ENCODE results near the gene ZNF853.
"Not testable (repeated sequence)": the region's sequence is repeated elsewhere in the genome, so short reads cannot be mapped to it uniquely, and the experiment has no call there.

Gene ZNF853

GRCh38 chr7:6656413-6656812 is 41.0 kb downstream of the ZNF853 start:
- Histone ChIP-seq H3K36me3 (ENCODE audit: insufficient read depth) (no peaks in the 10 kb centered on the region; the same call in 1 of the 2 replicates), H3K4me1 (ENCODE audit: low read depth, poor library complexity, severe bottlenecking) (no peaks in the 10 kb centered on the region), H3K27me3 (ENCODE audit: insufficient read depth, low read depth) (no peaks in the 10 kb centered on the region), H3K4me2 (no peak overlapping the region), H3K79me2 (ENCODE audit: insufficient read depth, low read depth) (no peaks in the 10 kb centered on the region), H3K4me3 (IDR thresholded peaks at IDR 0.05; ENCODE audit: insufficient read depth, low read depth, low read length) (no peak overlapping the region), H3K9ac (no peak overlapping the region), H4K20me1 (ENCODE audit: insufficient read depth) (no peaks in the 10 kb centered on the region), H3K27ac (no peak overlapping the region), H2AFZ (ENCODE audit: low read depth) (no peak overlapping the region)
- no peak for TF ChIP-seq CTCF (conservative IDR thresholded peaks at IDR 0.05; ENCODE audit: low read depth, low read length)

- no peak overlapping the region for H3K4me2 ChIP-seq
- H3K27ac ChIP-seq, result no peak overlapping the region
- no peak overlapping the region for H3K9ac ChIP-seq
- TF ChIP-seq CTCF (conservative IDR thresholded peaks at IDR 0.05; ENCODE audit: low read depth, low read length), result no peak
- H3K27me3 ChIP-seq (ENCODE audit: insufficient read depth, low read depth), result no peaks in the 10 kb centered on the region
- no peak overlapping the region for H3K4me3 ChIP-seq (IDR thresholded peaks at IDR 0.05; ENCODE audit: insufficient read depth, low read depth, low read length)
- H4K20me1 ChIP-seq (ENCODE audit: insufficient read depth), result no peaks in the 10 kb centered on the region
- no peaks in the 10 kb centered on the region for H3K79me2 ChIP-seq (ENCODE audit: insufficient read depth, low read depth)
- no peak overlapping the region for H2AFZ ChIP-seq (ENCODE audit: low read depth)
- no peaks in the 10 kb centered on the region for H3K36me3 ChIP-seq (ENCODE audit: insufficient read depth)
- H3K4me1 ChIP-seq (ENCODE audit: low read depth, poor library complexity, severe bottlenecking), result no peaks in the 10 kb centered on the region
Observed at GRCh38 chr7:6658618-6659345, 43.4 kb downstream of the ZNF853 start.

- H3K27me3 ChIP-seq (ENCODE audit: insufficient read depth, low read depth); H3K9ac ChIP-seq; H3K4me2 ChIP-seq; H3K36me3 ChIP-seq (ENCODE audit: insufficient read depth); H3K4me3 ChIP-seq (IDR thresholded peaks at IDR 0.05; ENCODE audit: insufficient read depth, low read depth, low read length); H2AFZ ChIP-seq (ENCODE audit: low read depth); H3K27ac ChIP-seq; H3K79me2 ChIP-seq (ENCODE audit: insufficient read depth, low read depth); H3K4me1 ChIP-seq (ENCODE audit: low read depth, poor library complexity, severe bottlenecking); H4K20me1 ChIP-seq (ENCODE audit: insufficient read depth): not testable (repeated sequence)
Observed at GRCh38 chr7:6670851-6671250, 55.4 kb downstream of the ZNF853 start.

Data from KMS-11 (cell line).